OCI-LY7 (cell line): ENCODE results near the gene FA2H. TPM values are rescaled to one million over a fixed set of nuclear protein-coding genes. Genes with fewer than 3 reads are reported as not detected.

Source experiments
- BruUV-seq: library from RNA; stranded (reverse); fragments of 400-500 nt; replicated peaks from 2 replicates; lab custom pipeline; 2021; lab: Mats Ljungman, UMichigan
- CTCF ChIA-PET: fragments of 300-600 bp; sonication (Branson Sonifier 250); formaldehyde crosslinking; loops from one replicate; lab custom pipeline; 2022; ENCODE audit warnings: antibody characterized with exemption; ENCODE audit not compliant: unreplicated experiment; lab: Charles Lee
- POLR2A ChIA-PET: fragments of 300-600 bp; sonication (Branson Sonifier 250); formaldehyde crosslinking; loops from one replicate; lab custom pipeline; 2022; ENCODE audit warnings: antibody characterized with exemption; lab: Charles Lee
- DNase-seq: peaks from one replicate; pipeline ENCODE4 v3.0.0-alpha.2; 2015; ENCODE audit warnings: low spot score
- H2AFZ ChIP-seq: fragments of 200-600 bp; sonication (generic), shearing (Covaris generic); 2 replicates; pipeline ENCODE4 v1.6.1; 2014; ENCODE audit warnings: mild to moderate bottlenecking, antibody characterized with exemption, low read length, moderate library complexity
- H3K27ac ChIP-seq: fragments of 200-600 bp; sonication (generic); 2 replicates; pipeline ENCODE4 v1.5.1; 2014; ENCODE audit warnings: mixed run types, low read depth, mild to moderate bottlenecking, moderate library complexity, low read length, inconsistent platforms; ENCODE audit not compliant: poor library complexity, severe bottlenecking
- H3K36me3 ChIP-seq: fragments of 200-600 bp; sonication (generic); 2 replicates; pipeline ENCODE4 v1.6.1; 2014; ENCODE audit warnings: mild to moderate bottlenecking, antibody characterized with exemption, low read length, moderate library complexity, mixed read lengths; ENCODE audit not compliant: insufficient read depth
- H3K4me1 ChIP-seq: fragments of 200-600 bp; sonication (generic); 2 replicates; pipeline ENCODE4 v1.5.1; 2014; ENCODE audit warnings: mild to moderate bottlenecking, low read length; ENCODE audit not compliant: insufficient read depth, poor library complexity, severe bottlenecking
- H3K4me2 ChIP-seq: fragments of 200-600 bp; sonication (generic); 2 replicates; pipeline ENCODE4 v1.6.1; 2014; ENCODE audit warnings: mild to moderate bottlenecking, low read length
- H3K4me3 ChIP-seq: fragments of 200-600 bp; sonication (generic); 2 replicates; pipeline ENCODE4 v1.5.1; 2014; ENCODE audit warnings: mild to moderate bottlenecking, low read depth, low read length; ENCODE audit not compliant: poor library complexity, severe bottlenecking
- H3K79me2 ChIP-seq: fragments of 200-600 bp; sonication (generic); 2 replicates; pipeline ENCODE4 v1.6.1; 2016; ENCODE audit warnings: low read depth, mild to moderate bottlenecking, low read length, moderate library complexity, mixed read lengths; ENCODE audit not compliant: insufficient read depth
- H3K9me2 ChIP-seq: fragments of 200-600 bp; sonication (generic); 2 replicates; pipeline ENCODE4 v1.6.1; 2016; ENCODE audit warnings: mild to moderate bottlenecking, low read length, mixed read lengths; ENCODE audit not compliant: insufficient read depth
- H3K9me3 ChIP-seq: fragments of 200-600 bp; sonication (generic); 2 replicates; pipeline ENCODE4 v1.6.1; 2014; ENCODE audit warnings: mild to moderate bottlenecking, mixed run types, low read length, mixed read lengths
- H4K20me1 ChIP-seq: fragments of 200-600 bp; sonication (generic); 2 replicates; pipeline ENCODE4 v1.6.1; 2014; ENCODE audit warnings: mild to moderate bottlenecking, antibody characterized with exemption, low read length, moderate library complexity, mixed read lengths; ENCODE audit not compliant: insufficient read depth
- CTCF ChIP-seq: fragments of 200-600 bp; sonication (generic); conservative IDR thresholded peaks from 2 replicates; pipeline ENCODE4 v1.5.1; 2014; ENCODE audit warnings: mild to moderate bottlenecking, antibody characterized with exemption, low read length, moderate library complexity, mixed read lengths
- EZH2phosphoT487 ChIP-seq: fragments of 200-600 bp; sonication (generic); IDR thresholded peaks from 2 replicates; pipeline ENCODE4 v1.6.1; 2018; ENCODE audit warnings: low read depth, borderline replicate concordance, mild to moderate bottlenecking, mixed run types, antibody characterized with exemption, low read length, moderate library complexity, mixed read lengths
- intact Hi-C: fragments of 100-400 bp; cut with micrococcal nuclease; formaldehyde crosslinking; loops from one replicate; pipeline ENCODE4 v1.10.0; 2022; ENCODE audit not compliant: unreplicated experiment
- total RNA-seq, 2 experiments: library from RNA; depleted of rRNA in 1 of 2; stranded (reverse); fragments of >200 nt in 1 of 2; shearing (Covaris generic) in 1 of 2; gene quantifications; 2 replicates each; pipeline ENCODE4 v1.2.3, GENCODE V29; 2014 to 2022

FA2H gene
- total RNA-seq, 2 experiments from 2014 or later, result 0.73 to 4.7 TPM

- H4K20me1 ChIP-seq, result no peaks in the 10 kb centered on the region
- ChIA-PET POLR2A (no interaction called here), CTCF (no interaction called here)
- DNase-seq, result no peak
- H3K4me1 ChIP-seq, result no peaks in the 10 kb centered on the region
- H3K36me3 ChIP-seq, result no peaks in the 10 kb centered on the region
- no TSS peak for BruUV-seq
- H3K9me3 ChIP-seq, result no peaks in the 10 kb centered on the region
- no peak overlapping the region for H3K4me2 ChIP-seq
- no peak overlapping the region for H3K4me3 ChIP-seq
- no peak overlapping the region for H3K27ac ChIP-seq
- no peaks in the 10 kb centered on the region for H3K9me2 ChIP-seq
- no peak for TF ChIP-seq EZH2phosphoT487
- no peak for TF ChIP-seq CTCF
- H2AFZ ChIP-seq, result no peak overlapping the region
- H3K79me2 ChIP-seq, result no peaks in the 10 kb centered on the region
- intact Hi-C loops, result no loop called here
Observed at GRCh38 chr16:74739275-74739674, 35.3 kb downstream of the FA2H start.

GRCh38 chr16:74738816-74739215 lies 35.8 kb downstream of the FA2H start:
- ChIA-PET CTCF (no interaction called here), POLR2A (no interaction called here)
- no peak for DNase-seq
- Histone ChIP-seq H3K4me3 (no peak overlapping the region), H3K79me2 (no peaks in the 10 kb centered on the region), H3K27ac (no peak overlapping the region), H4K20me1 (no peaks in the 10 kb centered on the region), H3K36me3 (no peaks in the 10 kb centered on the region), H3K4me1 (no peaks in the 10 kb centered on the region), H3K9me2 (no peaks in the 10 kb centered on the region), H3K9me3 (no peaks in the 10 kb centered on the region), H2AFZ (no peak overlapping the region), H3K4me2 (no peak overlapping the region)
- no TSS peak for BruUV-seq
- intact Hi-C loops, result no loop called here
- TF ChIP-seq CTCF (no peak), EZH2phosphoT487 (no peak)

- no peak for DNase-seq
- Histone ChIP-seq H3K4me1 (no peaks in the 10 kb centered on the region), H3K27ac (no peak overlapping the region), H3K9me3 (no peaks in the 10 kb centered on the region), H3K9me2 (no peaks in the 10 kb centered on the region), H4K20me1 (no peaks in the 10 kb centered on the region), H3K79me2 (no peaks in the 10 kb centered on the region), H3K36me3 (no peaks in the 10 kb centered on the region), H3K4me3 (no peak overlapping the region), H3K4me2 (no peak overlapping the region), H2AFZ (no peak overlapping the region)
- ChIA-PET POLR2A (no interaction called here), CTCF (no interaction called here)
- intact Hi-C loops, result no loop called here
- BruUV-seq, result no TSS peak
- TF ChIP-seq EZH2phosphoT487 (no peak), CTCF (no peak)
Observed at GRCh38 chr16:74738113-74738541, 36.5 kb downstream of the FA2H start.
